Activated CD8-positive, alpha-beta memory T cell treated with anti-CD3 and anti-CD28 coated beads, Interleukin-2, amount 10 ng/mL, durations not matched to agents 7 days and 5 days (primary cell): ENCODE measurements around the gene TCF12. TPM values are rescaled to one million over a fixed set of nuclear protein-coding genes. Genes with fewer than 3 reads are reported as not detected.

Source experiments
- ATAC-seq: fragments of 150-1000 bp; cut with Tn5 transposase; one replicate; pipeline ENCODE4 v1.10.0; 2021; ENCODE audit warnings: moderate library complexity
- CTCF ChIA-PET: fragments of 350-600 bp; sonication (Branson Sonifier 250); formaldehyde crosslinking; loops from one replicate; lab custom pipeline; 2021; ENCODE audit warnings: antibody characterized with exemption; lab: Charles Lee
- DNase-seq: peaks from one replicate; pipeline ENCODE4 v3.0.0-alpha.2; 2020
- H3K27ac Mint-ChIP-seq: one replicate; pipeline ENCODE4 v1.8.0; 2021; ENCODE audit warnings: mild to moderate bottlenecking, mixed read lengths
- H3K27me3 Mint-ChIP-seq: one replicate; pipeline ENCODE4 v1.8.0; 2021; ENCODE audit warnings: mixed read lengths
- H3K36me3 Mint-ChIP-seq: one replicate; pipeline ENCODE4 v1.8.0; 2021; ENCODE audit warnings: mild to moderate bottlenecking, mixed read lengths
- H3K4me1 Mint-ChIP-seq: one replicate; pipeline ENCODE4 v1.8.0; 2021; ENCODE audit warnings: mixed read lengths
- H3K4me3 Mint-ChIP-seq: one replicate; pipeline ENCODE4 v1.8.0; 2021; ENCODE audit warnings: mild to moderate bottlenecking, moderate library complexity, mixed read lengths
- H3K9me3 Mint-ChIP-seq: one replicate; pipeline ENCODE4 v1.8.0; 2022; ENCODE audit warnings: low read depth, mixed read lengths
- total RNA-seq, 2 experiments: library from RNA; stranded (reverse); gene quantifications; one replicate each; pipeline ENCODE4 v1.2.3, GENCODE V29; 2021

TCF12 gene
- total RNA-seq, 2 experiments from 2014 or later: 75.4 to 89.0 TPM

- DNase-seq (no peak), ATAC-seq (no peak)
- no peaks in the 10 kb centered on the region for H3K36me3 Mint-ChIP-seq
- H3K4me1 Mint-ChIP-seq: peaks cover 4% of the 10 kb centered on the region
- H3K9me3 Mint-ChIP-seq: no peaks in the 10 kb centered on the region
- H3K4me3 Mint-ChIP-seq: no peak overlapping the region
- CTCF ChIA-PET: no interaction called here
- H3K27ac Mint-ChIP-seq: no peak overlapping the region
- no peaks in the 10 kb centered on the region for H3K27me3 Mint-ChIP-seq
These were observed 283.1 kb downstream of the TCF12 start for GRCh38 chr15:57201578-57201977.

- no peak for ATAC-seq
- DNase-seq: no peak
- H3K4me1 Mint-ChIP-seq: peaks cover 4% of the 10 kb centered on the region
- no peaks in the 10 kb centered on the region for H3K9me3 Mint-ChIP-seq
- H3K27me3 Mint-ChIP-seq: no peaks in the 10 kb centered on the region
- H3K4me3 Mint-ChIP-seq: no peak overlapping the region
- no peak overlapping the region for H3K27ac Mint-ChIP-seq
- H3K36me3 Mint-ChIP-seq: no peaks in the 10 kb centered on the region
- CTCF ChIA-PET: no interaction called here
These were observed 285.5 kb downstream of the TCF12 start for GRCh38 chr15:57203906-57204305.

DNA sequence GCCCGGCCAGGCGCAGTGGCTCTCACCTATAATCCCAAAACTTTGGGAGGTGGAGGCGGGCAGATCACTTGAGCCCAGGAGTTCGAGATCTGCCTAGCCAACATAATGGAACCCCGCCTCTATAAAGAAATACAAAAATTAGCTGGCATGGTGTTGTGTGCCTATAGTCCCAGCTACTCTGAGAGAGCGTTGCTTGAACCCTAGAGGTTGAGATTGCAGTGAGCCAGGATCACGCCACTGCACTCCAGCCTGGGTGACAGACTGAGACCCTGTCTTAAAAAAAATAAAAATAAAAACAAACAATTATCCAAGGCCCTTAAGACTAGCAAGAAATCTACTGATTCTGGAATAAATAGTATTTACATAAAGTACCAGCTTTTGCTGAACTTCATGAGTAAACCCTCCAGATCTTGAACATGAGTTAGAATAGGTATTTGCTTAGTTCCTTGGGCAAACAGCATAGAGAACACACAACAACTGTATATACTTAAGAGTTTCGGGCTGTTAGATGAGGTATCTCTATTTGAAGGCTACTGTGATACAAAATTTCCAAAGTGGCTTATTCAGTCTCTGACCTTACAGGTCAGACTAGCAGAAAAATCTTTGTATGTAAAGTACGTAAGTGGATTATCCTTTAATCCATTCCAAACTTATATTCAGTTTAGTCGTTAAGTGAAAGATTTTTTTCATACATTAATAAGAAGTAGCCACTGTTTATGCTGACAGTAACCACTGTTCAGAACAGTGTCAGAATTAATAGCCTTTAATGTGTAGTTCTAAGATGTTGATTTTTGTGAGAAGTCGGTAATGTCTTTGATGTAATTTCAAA is 286.8 kb downstream of the TCF12 start:
- H3K27me3 Mint-ChIP-seq: no peaks in the 10 kb centered on the region

GRCh38 chr15:57205996-57206395 is 287.6 kb downstream of the TCF12 start:
- Mint-ChIP-seq H3K27me3 (no peaks in the 10 kb centered on the region), H3K4me1 (peaks cover 4% of the 10 kb centered on the region), H3K9me3 (no peaks in the 10 kb centered on the region), H3K4me3 (no peak overlapping the region), H3K36me3 (no peaks in the 10 kb centered on the region), H3K27ac (no peak overlapping the region)
- CTCF ChIA-PET: interaction anchor here (0.9 to 1.4 kb wide), 2 partner anchors 8 to 354 kb away, joined by 3 to 7 read pairs; no protein-coding TSS in a partner anchor
- DNase-seq: no peak
- ATAC-seq: no peak

More for the DNA sequence above, 286.8 kb downstream of the TCF12 start:
- ATAC-seq (no peak), DNase-seq (no peak)
- CTCF ChIA-PET: interaction anchor here (1.4 kb wide), 1 partner anchor 9 kb away, joined by 7 read pairs; no protein-coding TSS in a partner anchor
- Mint-ChIP-seq H3K4me3 (no peak overlapping the region), H3K27ac (no peak overlapping the region), H3K9me3 (no peaks in the 10 kb centered on the region), H3K4me1 (peaks cover 4% of the 10 kb centered on the region), H3K36me3 (no peaks in the 10 kb centered on the region)

DNA sequence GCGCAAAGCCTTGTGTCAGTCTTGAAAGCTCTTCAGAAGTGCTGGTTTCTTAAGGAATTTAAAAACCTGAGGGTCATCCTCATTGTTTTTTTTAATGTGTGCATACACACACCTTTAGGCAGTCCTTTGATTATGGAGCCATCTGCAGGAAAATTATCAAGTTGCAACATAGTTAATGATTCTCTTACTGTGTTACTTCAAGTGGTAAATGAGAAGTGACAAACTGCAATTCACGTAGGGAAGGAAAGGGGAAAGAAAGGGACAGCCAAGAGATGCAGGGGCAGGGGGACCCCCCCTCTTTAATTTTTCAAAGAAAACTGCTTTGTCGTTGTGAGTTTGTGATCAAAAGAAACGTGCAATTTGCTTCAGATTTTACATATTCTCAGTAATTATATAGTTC is 295.4 kb downstream of the TCF12 start:
- H3K27me3 Mint-ChIP-seq: no peaks in the 10 kb centered on the region
- H3K9me3 Mint-ChIP-seq: no peaks in the 10 kb centered on the region
- no peak overlapping the region for H3K4me3 Mint-ChIP-seq

GRCh38 chr15:57215326-57215725 is 296.9 kb downstream of the TCF12 start:
- Mint-ChIP-seq H3K27me3 (no peaks in the 10 kb centered on the region), H3K27ac (no peak overlapping the region), H3K4me1 (no peaks in the 10 kb centered on the region), H3K4me3 (no peak overlapping the region), H3K9me3 (no peaks in the 10 kb centered on the region), H3K36me3 (no peaks in the 10 kb centered on the region)
- CTCF ChIA-PET: interaction anchor here (1.2 to 1.3 kb wide), 2 partner anchors 68 to 92 kb away, joined by 5 read pairs; no protein-coding TSS in a partner anchor
- ATAC-seq: no peak
- no peak for DNase-seq

More for the DNA sequence above, 295.4 kb downstream of the TCF12 start:
- DNase-seq: no peak
- CTCF ChIA-PET: interaction anchor here (0.7 to 1.8 kb wide), 5 partner anchors 9 to 481 kb away, joined by 3 to 9 read pairs (median 4); no protein-coding TSS in a partner anchor
- Mint-ChIP-seq H3K36me3 (no peaks in the 10 kb centered on the region), H3K4me1 (no peaks in the 10 kb centered on the region), H3K27ac (no peak overlapping the region)
- peak; percentile 27 for ATAC-seq

- H3K4me3 Mint-ChIP-seq: no peak overlapping the region
- CTCF ChIA-PET: interaction anchor here (1.2 to 1.3 kb wide), 2 partner anchors 69 to 91 kb away, joined by 5 read pairs; no protein-coding TSS in a partner anchor
- no peak overlapping the region for H3K27ac Mint-ChIP-seq
- H3K36me3 Mint-ChIP-seq: no peaks in the 10 kb centered on the region
- ATAC-seq (no peak), DNase-seq (no peak)
- no peaks in the 10 kb centered on the region for H3K27me3 Mint-ChIP-seq
- no peaks in the 10 kb centered on the region for H3K4me1 Mint-ChIP-seq
- H3K9me3 Mint-ChIP-seq: no peaks in the 10 kb centered on the region
These were observed 297.4 kb downstream of the TCF12 start for GRCh38 chr15:57215881-57216280.

DNA sequence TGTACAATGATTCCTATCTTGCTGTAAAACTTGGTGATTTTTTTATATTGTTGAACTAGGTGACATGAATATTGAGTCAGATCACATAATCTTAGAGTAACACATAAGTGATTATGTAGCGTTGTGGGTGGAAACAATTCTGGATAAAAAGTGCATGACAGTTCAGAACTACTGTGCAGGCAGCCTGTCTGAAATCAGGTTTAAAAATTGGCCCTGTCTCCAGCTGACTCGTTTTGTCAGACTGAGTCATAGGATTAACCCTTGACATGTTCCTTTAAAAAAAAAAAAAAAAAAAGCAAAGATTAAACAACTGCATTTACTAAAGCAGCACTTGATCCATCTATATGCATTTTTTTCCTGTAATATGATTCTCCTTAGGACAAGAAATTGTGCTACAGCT is 297.8 kb downstream of the TCF12 start:
- DNase-seq (no peak), ATAC-seq (no peak)

DNA sequence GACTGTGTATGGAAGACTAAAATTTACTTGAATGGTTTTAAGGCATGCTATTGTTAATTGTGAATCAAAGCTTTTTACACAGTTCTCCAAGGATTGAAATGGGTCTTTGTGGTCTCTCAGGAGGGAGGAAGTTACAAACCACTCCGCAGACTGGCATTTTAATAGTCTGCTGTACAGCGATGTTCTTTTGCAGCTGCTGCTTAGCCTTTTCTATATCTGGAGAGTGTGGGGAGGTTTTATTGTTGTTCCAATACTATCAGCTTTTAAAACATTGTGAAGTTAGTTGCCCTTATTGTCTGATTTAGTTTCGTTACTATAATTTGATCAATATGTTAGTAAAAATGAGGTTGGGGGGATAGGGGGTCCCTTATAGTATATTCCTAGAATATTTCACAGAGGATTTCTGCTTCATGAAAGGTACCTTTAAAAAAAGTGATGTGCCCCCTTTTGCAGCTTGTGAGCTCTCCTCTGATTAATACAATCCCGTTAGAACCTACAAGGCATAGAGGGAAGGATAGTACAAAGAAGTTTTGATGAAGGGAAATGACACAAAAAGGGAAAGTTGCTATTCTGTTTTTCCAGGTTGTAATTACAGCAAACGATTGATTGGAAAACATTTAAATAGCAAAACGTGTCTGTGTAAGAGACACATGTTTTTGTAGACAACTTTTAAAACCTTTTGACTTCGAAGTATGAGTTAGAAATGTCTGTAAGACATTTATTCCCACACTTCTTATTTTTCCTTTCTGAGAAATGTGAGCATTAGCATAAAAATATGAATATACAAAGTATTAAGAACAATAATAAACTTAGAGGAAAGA is 299.5 kb downstream of the TCF12 start:
- H3K9me3 Mint-ChIP-seq: no peaks in the 10 kb centered on the region

More for the DNA sequence above, 297.8 kb downstream of the TCF12 start:
- Mint-ChIP-seq H3K36me3 (no peaks in the 10 kb centered on the region), H3K27ac (no peak overlapping the region), H3K4me3 (no peak overlapping the region), H3K4me1 (no peaks in the 10 kb centered on the region), H3K9me3 (no peaks in the 10 kb centered on the region), H3K27me3 (no peaks in the 10 kb centered on the region)
- CTCF ChIA-PET: interaction anchor here (1.2 to 1.3 kb wide), 2 partner anchors 69 to 91 kb away, joined by 5 read pairs; no protein-coding TSS in a partner anchor

DNA sequence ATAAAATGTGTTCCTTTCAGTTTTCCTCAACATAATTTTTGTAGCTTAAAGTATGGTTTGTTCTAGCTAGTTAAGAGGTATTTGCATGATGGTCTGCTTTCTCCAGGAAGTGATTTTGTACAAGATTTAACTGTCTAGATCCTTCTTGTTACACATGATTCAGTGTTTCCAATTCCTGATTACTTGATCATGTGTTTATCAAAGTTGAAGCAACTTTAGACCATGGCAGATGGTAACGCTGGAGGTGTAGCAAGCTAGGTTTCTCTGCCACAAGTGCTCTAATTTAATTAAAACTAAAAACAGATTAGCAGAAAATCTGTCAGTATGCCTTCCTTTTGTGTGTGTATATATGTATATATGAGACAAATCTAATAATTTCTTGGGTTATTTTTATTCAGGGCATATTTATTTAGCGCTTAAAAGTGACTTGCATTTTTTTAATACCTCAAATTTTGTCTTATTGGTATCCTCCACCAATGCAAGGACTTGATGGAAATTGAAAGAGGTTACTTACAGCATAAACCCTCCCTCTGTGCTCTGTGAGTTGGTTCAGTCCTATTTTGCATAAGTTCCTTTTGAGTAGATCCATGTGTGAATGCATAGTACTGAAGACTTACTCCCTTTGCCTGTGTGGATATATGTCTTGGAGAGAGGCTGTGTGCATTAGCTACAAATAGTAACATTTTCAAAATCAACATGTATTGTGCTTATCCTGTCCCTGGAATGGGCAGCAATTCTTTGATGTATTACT is 300.6 kb downstream of the TCF12 start:
- no peak for ATAC-seq
- Mint-ChIP-seq H3K9me3 (no peaks in the 10 kb centered on the region), H3K4me3 (no peak overlapping the region), H3K36me3 (no peaks in the 10 kb centered on the region), H3K4me1 (no peaks in the 10 kb centered on the region), H3K27ac (no peak overlapping the region), H3K27me3 (no peaks in the 10 kb centered on the region)
- DNase-seq: no peak
- CTCF ChIA-PET: no interaction called here

More for the DNA sequence above, 299.5 kb downstream of the TCF12 start:
- H3K27me3 Mint-ChIP-seq: no peaks in the 10 kb centered on the region
- CTCF ChIA-PET: no interaction called here
- ATAC-seq (no peak), DNase-seq (no peak)
- H3K36me3 Mint-ChIP-seq: no peaks in the 10 kb centered on the region
- no peak overlapping the region for H3K27ac Mint-ChIP-seq
- H3K4me3 Mint-ChIP-seq: no peak overlapping the region
- H3K4me1 Mint-ChIP-seq: no peaks in the 10 kb centered on the region

- no peaks in the 10 kb centered on the region for H3K36me3 Mint-ChIP-seq
- H3K9me3 Mint-ChIP-seq: no peaks in the 10 kb centered on the region
- H3K4me1 Mint-ChIP-seq: no peaks in the 10 kb centered on the region
- CTCF ChIA-PET: interaction anchor here (1.4 kb wide), 1 partner anchor 74 kb away, joined by 4 read pairs; no protein-coding TSS in a partner anchor
- DNase-seq: no peak
- H3K27me3 Mint-ChIP-seq: no peaks in the 10 kb centered on the region
- no peak for ATAC-seq
- H3K27ac Mint-ChIP-seq: no peak overlapping the region
- no peak overlapping the region for H3K4me3 Mint-ChIP-seq
These were observed 301.8 kb downstream of the TCF12 start for GRCh38 chr15:57220205-57220604.

GRCh38 chr15:57221134-57221533 is 302.7 kb downstream of the TCF12 start:
- no peak for DNase-seq
- no peaks in the 10 kb centered on the region for H3K36me3 Mint-ChIP-seq
- H3K27me3 Mint-ChIP-seq: no peaks in the 10 kb centered on the region
- H3K4me1 Mint-ChIP-seq: no peaks in the 10 kb centered on the region
- CTCF ChIA-PET: interaction anchor here (1.4 kb wide), 1 partner anchor 75 kb away, joined by 4 read pairs; no protein-coding TSS in a partner anchor
- H3K27ac Mint-ChIP-seq: no peak overlapping the region
- no peaks in the 10 kb centered on the region for H3K9me3 Mint-ChIP-seq
- no peak for ATAC-seq
- H3K4me3 Mint-ChIP-seq: no peak overlapping the region

DNA sequence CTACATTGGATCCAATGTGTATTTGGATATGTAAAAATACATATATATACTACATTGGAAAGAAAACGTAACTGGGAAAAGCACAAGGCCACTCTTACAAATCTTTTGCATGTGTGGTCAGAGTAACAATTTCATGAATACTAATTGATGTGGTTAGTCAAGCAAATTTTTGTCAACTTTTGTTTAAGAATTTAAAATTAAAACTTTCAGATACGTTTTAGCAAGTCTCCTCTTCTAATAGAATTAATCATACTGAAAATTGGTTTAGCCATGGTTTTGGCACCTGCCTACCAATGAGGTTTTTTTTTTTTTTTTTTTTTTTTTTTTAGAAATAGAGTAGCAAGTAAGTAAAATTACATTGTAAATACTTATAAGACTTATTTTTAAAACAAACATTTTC is 304.9 kb downstream of the TCF12 start:
- H3K27me3 Mint-ChIP-seq: no peaks in the 10 kb centered on the region
- ATAC-seq (no peak), DNase-seq (no peak)
- no peaks in the 10 kb centered on the region for H3K4me1 Mint-ChIP-seq
- no peaks in the 10 kb centered on the region for H3K9me3 Mint-ChIP-seq
- no peaks in the 10 kb centered on the region for H3K36me3 Mint-ChIP-seq
- no peak overlapping the region for H3K27ac Mint-ChIP-seq
- CTCF ChIA-PET: no interaction called here
- no peak overlapping the region for H3K4me3 Mint-ChIP-seq
